Measurements from ENCODE around the gene ZNRF1. TPM values are rescaled to one million over a fixed set of nuclear protein-coding genes. Genes with fewer than 3 reads are reported as not detected.

The ZNRF1 gene
- total and polyA plus RNA-seq, 2 of the 13 experiments (the other 11 are each of a cell fraction or from before 2014, with no cell fraction given): 43.9 to 58.7 TPM

GRCh38 chr16:75060723-75061122 lies 61.9 kb downstream of the ZNRF1 start:
- no peak overlapping the region for H3K27ac ChIP-seq (ENCODE audit: extremely low read length, insufficient read depth, low read length)
- TF ChIP-seq ZNF547 (CRISPR knock-in tag; IDR thresholded peaks at IDR 0.05) (no peak), RNF219 (CRISPR knock-in tag; IDR thresholded peaks at IDR 0.05) (no peak), ZFAT (CRISPR knock-in tag; conservative IDR thresholded peaks at IDR 0.05) (no peak), RARA (CRISPR knock-in tag; IDR thresholded peaks at IDR 0.05) (no peak), CENPX (CRISPR knock-in tag; IDR thresholded peaks at IDR 0.05) (no peak), SALL2 (CRISPR knock-in tag; IDR thresholded peaks at IDR 0.05) (no peak), TGIF2 (CRISPR knock-in tag; IDR thresholded peaks at IDR 0.05) (no peak)
- TF ChIP-seq, protein P1, sequence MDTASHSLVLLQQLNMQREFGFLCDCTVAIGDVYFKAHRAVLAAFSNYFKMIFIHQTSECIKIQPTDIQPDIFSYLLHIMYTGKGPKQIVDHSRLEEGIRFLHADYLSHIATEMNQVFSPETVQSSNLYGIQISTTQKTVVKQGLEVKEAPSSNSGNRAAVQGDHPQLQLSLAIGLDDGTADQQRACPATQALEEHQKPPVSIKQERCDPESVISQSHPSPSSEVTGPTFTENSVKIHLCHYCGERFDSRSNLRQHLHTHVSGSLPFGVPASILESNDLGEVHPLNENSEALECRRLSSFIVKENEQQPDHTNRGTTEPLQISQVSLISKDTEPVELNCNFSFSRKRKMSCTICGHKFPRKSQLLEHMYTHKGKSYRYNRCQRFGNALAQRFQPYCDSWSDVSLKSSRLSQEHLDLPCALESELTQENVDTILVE (CRISPR knock-in tag; IDR thresholded peaks at IDR 0.05): no peak
- TF ChIP-seq, protein P2, sequence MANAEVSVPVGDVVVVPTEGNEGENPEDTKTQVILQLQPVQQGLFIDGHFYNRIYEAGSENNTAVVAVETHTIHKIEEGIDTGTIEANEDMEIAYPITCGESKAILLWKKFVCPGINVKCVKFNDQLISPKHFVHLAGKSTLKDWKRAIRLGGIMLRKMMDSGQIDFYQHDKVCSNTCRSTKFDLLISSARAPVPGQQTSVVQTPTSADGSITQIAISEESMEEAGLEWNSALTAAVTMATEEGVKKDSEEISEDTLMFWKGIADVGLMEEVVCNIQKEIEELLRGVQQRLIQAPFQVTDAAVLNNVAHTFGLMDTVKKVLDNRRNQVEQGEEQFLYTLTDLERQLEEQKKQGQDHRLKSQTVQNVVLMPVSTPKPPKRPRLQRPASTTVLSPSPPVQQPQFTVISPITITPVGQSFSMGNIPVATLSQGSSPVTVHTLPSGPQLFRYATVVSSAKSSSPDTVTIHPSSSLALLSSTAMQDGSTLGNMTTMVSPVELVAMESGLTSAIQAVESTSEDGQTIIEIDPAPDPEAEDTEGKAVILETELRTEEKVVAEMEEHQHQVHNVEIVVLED (CRISPR knock-in tag; IDR thresholded peaks at IDR 0.05; ENCODE audit: borderline replicate concordance): no peak
- peaks cover 96% of the 10 kb centered on the region for H3K79me2 ChIP-seq (ENCODE audit: insufficient read depth, low read length)
- no peak overlapping the region for H2AFZ ChIP-seq (ENCODE audit: low read length)
- H3K4me1 ChIP-seq (ENCODE audit: insufficient read depth, low read length): peaks cover 66% of the 10 kb centered on the region
- no TSS peak for BruUV-seq (replicated peaks)
- intact Hi-C loops (cut with micrococcal nuclease; ENCODE audit: unreplicated experiment): no loop called here
- 85% methylated on average over 8 of the region's 8 CpGs for WGBS (ENCODE audit: low lambda C conversion rate)
- no peak overlapping the region for H3K4me2 ChIP-seq (ENCODE audit: low read depth, low read length)
- ChIA-PET CTCF (ENCODE audit: low intra/inter-chr PET ratio, low total read pairs) (no interaction called here), POLR2A (interaction anchor here (0.7 kb wide), 1 partner anchor 56 kb away, joined by 3 read pairs; the partner anchor contains the start of gene LDHD)
- H3K9me3 ChIP-seq (ENCODE audit: low read length): no peaks in the 10 kb centered on the region
- no peak for FAIRE-seq
- H3K36me3 ChIP-seq (replicated peaks in 1 of 2; ENCODE audit: control insufficient read depth in 1 of 2, insufficient read depth in 2 of 2, low read length in 2 of 2): peaks cover 0 to 2% of the 10 kb centered on the region in 2 experiments; a peak in 2 of 5 replicates
- in situ Hi-C loops (cut with HindIII; ENCODE audit: extremely low pct_ligation_motif_present, low pct_unique_long_range_greater_than_20kb): no loop called here
- peaks cover 49% of the 10 kb centered on the region for H4K20me1 ChIP-seq (ENCODE audit: insufficient read depth, low read length)
- no peak for DNase-seq (ENCODE audit: low spot score)
- H3K9ac ChIP-seq (ENCODE audit: insufficient read depth, low read depth, low read length): no peak overlapping the region
- no peak for ATAC-seq
- no peak overlapping the region for H3K4me3 ChIP-seq (replicated peaks in 1 of 3; ENCODE audit: insufficient read depth in 1 of 3, low read depth in 2 of 3, low read length in 3 of 3)
- no peaks in the 10 kb centered on the region for H3K27me3 ChIP-seq (ENCODE audit: control insufficient read depth in 1 of 2, insufficient read depth in 2 of 2, low read length in 2 of 2)

Data from HepG2 (cell line).